HG03066 (cell line): ENCODE data around the gene NECAB3.

Experiments
- ATAC-seq: cut with Tn5 transposase; IDR thresholded peaks from one replicate; pipeline ENCODE4 v1.9.1; 2021; ENCODE audit warnings: low read depth; ENCODE audit not compliant: unreplicated experiment

Gene NECAB3

DNA sequence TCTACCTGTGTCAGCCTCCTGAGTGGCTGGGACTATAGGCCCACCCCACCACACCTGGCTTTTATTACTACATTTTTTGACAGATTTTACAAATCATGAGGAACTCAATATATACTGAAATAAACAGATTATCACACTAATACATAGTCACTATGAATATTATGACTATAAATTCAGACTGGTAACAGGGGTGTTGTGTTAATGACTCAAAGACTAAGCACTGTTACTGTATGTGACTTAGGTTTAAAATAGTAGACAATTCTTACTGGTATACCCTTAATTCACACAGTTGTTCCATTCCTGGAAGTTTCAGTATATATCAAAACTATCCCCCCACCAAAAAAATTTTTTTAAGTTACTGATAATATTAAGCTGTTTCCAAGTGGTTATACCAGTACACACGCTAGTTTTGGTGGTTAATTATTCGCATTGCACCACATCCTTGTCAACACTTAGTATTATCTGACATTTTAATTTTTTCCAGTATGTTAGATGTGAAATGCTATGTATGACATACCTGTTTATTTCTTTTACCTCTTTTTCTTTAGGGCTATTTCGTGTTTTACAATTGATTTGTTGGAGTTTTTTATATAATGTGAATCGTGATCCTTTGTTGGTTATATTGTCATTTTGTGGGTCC lies 46.5 kb downstream of the NECAB3 start:
- no peak for ATAC-seq

DNA sequence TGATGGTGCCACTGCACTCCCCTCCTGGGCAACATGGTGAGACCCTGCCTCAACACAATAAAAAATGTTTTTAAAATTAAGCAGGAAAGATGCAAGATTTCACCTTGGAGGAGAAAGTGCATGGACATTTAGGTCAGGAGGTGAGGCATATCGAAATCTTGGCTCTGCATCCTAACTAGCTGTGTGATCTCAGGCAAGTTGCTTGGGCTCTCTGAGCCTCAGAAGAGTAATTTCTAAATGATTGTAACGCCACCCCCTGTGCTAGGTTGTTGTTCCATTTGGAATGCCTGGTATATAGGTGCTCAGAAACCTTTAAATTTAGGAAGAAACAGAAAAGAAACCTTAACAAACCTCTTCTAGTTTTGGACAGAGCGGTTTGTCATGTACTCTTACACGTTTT lies 48.0 kb downstream of the NECAB3 start:
- ATAC-seq, result no peak

DNA sequence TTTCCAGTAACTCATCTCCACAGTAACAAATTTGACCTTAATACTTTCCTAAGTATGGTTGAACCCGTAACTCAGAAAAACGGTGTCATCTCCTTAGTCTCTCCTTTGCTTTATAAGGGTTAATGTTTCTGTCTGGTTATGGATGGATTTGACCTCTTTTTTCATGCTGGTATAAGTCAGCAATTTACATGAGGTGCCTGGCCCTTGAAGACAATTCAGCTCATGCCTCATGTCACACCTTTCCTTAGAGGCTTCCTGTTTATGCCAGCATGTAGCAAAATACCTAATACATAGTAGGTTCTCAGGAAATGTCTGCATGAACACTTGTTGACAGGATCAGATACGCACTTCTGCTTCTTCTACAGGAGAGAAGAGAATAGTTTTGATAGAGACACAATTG lies 49.8 kb downstream of the NECAB3 start:
- ATAC-seq, result no peak

DNA sequence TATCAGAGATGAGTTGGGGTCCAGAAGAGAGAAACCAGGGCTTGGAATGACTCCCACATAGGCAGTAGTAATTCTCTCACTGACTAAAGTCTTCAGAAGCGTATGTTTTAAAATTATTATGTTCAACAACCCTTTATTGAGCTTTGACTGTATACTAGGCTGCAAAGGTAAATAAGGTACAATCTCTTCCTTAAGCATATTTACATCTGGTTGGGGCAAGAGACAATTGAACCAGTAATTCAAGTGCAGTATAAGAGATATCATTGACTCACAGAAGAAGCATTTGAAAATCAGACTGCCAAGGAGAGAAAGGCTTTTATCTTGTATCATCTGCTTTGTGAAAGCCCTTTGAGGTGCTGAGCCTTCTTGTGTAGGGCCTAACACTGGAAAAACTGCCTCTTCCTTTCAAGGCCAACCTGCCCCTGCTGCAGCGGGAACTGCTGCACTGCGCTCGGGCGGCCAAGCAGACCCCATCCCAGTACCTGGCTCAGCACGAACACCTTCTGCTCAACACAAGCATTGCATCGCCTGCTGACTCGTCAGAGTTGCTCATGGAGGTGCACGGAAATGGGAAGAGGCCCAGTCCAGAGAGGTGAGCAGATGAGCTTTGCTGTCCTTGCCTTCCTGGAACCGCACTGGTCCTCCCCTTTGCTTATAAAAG lies 51.4 kb downstream of the NECAB3 start:
- no peak for ATAC-seq

DNA sequence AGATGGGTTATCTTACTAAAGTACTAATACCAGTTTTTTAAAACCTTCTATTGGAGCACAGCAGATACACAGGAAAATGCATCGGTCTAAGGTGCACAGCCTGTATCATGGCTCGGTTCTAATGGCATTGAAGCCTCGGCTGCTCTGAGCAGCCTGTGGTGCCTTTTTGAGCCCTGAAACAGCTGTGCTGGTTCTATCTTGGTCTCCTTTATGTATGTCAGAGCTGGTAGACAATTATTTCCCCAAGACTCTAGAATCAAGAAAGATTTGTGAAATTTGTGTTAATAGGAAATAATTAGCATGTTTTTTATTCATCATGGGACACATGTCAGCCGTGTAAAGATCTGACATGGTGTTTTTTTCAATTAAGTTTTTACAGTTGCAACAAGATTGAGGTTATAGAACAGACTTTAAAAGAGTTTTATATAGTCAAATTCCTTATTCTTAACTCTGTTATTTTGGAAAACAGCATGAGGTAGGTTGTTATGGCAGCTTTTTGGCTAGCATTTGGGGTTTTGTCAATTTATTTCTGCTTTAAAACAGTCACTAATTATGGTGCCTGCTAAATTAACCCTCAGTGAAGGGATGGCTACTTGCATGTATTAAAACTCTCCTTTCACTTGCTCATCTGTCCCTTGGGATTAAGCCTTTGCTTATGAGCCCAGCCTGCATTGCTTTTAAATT lies 52.4 kb downstream of the NECAB3 start:
- ATAC-seq, result no peak

DNA sequence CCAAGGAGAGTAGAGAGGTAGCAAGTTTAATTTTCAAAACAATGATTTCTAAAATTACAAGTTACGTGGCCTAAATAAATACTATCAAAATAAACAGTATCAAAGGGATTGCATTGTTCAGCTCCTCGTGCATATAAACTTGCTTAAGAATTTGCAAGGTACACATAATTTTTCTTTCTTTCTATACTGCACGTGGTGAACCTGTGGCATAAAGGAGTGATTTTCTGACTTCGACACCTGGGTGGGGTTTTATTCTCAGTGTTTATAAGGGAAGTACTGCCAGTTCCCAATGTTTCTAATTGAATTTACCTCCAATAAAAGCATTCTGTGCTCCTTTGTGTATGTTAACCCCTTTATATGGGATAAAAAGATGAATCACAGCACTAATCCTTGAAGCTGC lies 62.2 kb downstream of the NECAB3 start:
- no peak for ATAC-seq

DNA sequence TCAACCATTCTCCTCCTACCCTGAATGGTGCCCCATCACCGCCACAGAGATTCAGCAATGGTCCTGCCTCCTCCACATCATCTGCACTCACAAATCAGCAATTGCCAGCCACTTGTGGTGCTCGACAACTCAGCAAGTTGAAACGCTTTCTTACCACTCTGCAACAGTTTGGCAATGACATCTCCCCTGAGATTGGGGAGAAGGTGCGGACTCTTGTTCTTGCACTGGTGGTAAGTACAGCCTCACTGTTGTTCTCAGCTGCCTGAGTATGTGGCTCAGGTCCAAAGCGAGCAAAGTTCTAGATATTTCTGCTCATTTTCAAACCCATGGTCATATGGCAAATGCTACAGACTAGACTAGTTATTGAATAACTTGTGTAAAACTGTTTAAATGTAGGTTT lies 63.1 kb downstream of the NECAB3 start:
- no peak for ATAC-seq

DNA sequence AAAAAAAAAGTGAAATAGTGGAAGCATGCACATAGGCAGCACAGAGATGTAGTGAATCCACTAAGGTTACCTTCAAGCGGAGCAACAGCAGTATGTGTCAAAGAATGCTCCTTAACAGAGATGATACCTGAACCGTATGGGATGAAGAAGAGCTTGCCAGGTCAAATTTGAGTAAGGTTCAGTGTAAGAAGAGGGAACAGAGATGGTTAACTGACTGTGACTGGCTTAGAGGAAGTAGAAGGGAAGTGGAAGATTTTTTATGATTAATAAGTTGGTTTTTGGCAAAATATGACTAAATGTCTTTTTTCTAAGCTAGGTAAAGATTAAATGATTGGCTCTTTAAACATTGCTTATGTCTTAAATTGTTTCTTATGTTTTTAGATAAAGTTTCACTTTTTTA lies 64.7 kb downstream of the NECAB3 start:
- ATAC-seq, result no peak
